ENCODE results near the gene DOCK1.

The DOCK1 gene

DNA sequence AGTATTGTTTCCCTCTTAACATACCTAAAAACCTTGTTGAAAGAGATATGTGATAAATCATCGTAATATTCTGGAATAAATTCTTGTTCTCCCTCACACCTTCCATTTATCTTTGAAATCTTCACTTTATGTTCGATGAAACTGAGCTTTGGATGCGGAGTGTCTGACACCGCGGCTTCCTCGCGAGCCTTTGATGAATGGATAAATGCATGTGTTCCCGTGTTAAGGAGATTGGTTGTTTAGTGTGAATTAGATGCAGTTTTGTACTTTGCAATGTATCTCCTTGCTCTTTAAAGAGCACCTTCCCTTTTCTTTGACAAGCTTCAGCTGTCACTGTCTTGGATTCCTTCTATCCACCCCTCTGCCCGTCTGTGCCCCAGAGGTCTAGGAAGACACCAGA, 138.1 kb downstream of the DOCK1 start:
- DNase-seq, result no peak

DNA sequence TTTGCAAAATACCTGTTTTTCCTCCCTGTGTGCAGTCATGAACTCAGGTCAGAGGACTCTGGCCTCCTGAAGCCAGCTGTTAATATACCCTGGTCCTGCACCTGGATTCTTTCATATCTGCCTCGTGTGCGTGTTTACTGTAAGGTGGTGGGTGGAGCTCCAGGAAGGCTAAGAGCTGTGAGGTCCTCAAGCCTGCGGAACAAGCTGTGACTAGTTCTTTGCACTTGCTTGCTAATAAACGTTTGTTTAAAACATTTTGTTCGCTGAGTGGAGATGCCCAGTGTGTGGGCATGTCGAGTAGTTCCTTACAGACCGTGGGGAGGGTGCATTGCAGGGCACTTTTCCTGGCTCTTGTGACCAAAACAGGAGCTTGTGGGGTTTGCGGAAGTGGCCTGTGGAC, 139.0 kb downstream of the DOCK1 start:
- DNase-seq, result no peak

DNA sequence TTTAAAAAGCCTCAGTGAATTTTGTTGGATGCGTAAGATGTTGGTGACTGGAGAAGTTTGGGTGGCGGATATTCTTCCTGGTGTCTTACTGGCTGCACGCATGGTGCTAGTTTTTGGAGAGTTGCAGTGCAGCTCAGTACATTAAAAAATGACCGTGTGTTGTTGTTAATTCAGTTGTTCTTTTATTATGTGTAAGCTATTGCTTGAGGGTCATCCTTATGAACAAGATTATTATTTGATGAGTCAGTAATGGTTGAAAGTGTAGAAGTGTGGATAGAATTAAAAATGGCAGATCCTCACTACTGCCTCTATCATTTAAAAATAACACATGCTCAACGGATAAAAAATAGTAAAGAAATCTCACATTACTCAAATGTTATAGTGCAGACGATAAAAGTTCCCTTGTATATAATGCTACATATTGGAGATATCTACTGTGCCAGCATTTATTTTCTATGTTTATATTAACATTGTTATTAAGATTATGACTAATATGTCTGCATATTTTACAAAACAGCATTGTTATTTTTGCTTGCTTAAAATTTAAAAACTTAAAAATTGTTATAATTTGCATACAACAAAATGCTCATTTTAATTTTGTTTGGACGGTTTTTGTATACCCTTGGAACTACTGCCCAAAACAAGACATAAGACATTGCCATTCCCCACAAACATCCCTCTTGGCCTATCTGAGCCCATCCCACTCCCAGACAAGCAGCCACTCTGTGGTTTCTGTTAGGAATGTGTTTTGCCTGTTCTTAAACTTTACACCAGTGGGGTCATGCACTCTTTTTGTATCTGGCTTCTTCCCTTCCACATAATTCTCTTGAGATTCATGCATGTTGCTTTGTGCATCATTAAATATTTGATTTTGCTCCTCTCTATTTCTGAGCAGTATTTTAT, 142.0 kb downstream of the DOCK1 start:
- no peak for DNase-seq

DNA sequence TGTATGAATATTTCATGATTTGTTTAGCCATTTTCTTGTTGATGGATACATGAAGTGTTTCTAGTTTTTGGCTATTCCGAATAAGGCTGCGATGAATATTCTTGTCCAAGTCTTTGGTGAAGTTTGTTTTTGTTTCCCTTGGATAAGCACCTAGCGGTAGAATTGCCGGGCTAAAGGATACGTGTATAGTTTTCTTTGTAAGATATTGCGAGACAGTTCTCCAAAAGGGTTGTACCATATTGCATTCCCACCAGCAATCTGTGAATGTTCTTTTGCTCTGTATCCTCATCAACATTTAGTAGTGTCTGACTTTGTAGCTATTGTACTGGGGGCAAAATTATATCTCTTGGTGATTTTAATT, 142.6 kb downstream of the DOCK1 start:
- DNase-seq, result no peak

DNA sequence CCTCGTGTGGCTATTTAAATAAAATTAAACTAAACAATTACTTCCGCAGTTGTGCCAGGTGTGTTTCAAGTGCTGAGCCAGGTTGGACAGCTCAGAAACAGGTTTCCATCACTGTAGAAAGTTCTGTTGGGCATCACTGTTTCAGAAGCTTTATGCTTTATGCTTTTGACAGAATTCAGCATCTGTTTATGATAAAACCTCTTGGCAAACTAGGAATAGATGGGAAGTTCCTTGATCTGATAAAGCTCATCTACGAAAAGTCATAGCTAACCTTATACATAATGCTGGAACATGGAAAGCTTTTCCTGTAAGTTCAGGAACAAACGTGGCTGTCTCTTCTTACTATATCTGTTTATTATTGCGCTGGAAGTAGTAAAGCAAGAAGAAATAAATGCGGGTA, 143.4 kb downstream of the DOCK1 start:
- no peak for DNase-seq

DNA sequence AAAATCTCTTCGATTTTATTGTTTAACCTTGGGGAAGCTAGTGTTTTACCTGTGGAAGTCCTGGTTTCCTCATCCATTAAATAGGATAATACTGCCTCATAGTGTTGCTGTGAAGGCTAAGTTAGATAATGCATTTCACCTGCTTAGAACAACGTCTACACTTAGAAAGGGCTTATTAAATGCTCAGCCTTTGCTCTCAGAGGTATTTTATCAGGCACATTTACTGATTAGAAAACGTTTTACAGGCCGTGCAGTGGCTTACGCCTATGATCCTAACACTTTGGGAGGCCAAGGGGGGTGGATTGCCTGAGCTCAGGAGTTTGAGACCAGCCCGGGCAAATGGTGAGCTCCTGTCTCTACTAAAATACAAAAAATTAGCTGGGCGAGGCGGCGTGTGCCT, 146.8 kb downstream of the DOCK1 start:
- DNase-seq, result no peak

DNA sequence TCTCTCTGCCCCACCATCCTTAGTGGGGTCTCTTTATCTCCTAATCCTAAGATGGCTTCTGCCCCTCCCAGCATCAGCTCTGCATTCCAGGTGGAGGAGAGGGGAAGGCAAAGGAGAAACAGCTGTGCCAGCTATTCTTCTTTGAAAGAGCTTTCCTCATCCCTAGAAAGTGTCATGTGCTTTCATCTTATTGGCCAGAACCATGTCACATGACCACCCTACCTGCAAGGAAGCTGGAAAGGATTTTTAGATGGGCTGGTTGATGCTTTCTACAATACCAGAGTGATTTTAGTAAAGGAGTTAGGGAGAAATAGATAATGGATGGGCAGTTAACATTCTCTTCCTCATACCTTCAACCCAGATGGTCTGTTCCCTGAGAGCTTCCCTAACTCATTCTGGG, 150.0 kb downstream of the DOCK1 start:
- DNase-seq, result no peak

DNA sequence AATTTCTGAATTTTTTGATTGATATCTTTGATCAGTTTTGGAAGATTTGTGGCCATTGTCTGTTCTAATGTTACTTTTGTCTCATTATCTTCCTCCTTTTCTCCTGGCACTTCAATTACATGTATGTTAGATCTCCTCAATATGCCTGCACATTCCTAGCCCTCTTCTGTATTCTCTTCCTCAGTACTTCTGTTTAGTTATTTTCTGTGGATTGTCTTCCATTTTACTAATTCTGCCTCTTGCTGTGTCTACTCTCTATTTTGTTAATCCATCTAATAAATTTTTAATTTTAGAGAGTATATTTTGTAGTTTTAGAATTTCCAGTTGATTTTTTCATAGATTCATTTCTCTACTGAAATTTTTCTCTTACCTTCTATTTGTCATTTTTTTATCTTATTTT, 154.1 kb downstream of the DOCK1 start:
- no peak for DNase-seq

DNA sequence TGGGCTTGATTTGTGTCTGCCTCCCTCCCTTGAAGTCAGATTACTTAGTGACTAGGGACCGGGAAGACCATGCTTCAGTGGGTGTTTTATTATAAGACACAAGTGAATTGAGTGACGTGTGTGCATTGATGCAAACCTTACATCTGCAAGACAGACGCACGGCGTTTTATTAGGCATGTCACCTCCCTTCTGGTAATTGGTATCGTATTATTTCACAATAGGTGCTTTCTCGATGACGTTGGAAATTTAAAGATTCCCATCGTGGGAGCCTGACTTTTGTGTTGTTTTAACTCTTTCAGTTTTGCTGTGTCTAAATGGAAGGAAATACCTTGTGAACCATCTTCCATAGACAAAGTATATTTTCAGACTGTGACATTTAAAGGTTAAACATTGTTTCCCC, 158.5 kb downstream of the DOCK1 start:
- no peak for DNase-seq

DNA sequence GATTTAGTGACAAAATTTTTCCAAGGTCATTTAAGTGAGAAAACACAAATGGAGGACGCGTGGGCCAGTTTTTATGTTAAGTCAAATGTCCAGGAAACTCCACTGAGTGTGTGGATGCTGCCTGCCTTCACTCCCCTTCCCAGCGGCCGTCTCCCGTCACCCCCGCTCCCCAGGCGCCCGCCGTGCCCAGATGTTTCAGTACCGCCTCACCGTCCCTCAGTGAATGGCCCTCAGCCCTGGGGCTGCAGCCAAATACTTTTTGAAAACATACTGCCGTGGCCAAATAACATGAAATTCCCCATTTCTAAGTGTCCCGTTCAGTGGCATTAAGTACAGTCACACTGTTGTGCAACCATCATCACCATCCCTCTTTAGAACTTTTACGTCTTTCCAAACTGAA, 159.2 kb downstream of the DOCK1 start:
- no peak for DNase-seq

DNA sequence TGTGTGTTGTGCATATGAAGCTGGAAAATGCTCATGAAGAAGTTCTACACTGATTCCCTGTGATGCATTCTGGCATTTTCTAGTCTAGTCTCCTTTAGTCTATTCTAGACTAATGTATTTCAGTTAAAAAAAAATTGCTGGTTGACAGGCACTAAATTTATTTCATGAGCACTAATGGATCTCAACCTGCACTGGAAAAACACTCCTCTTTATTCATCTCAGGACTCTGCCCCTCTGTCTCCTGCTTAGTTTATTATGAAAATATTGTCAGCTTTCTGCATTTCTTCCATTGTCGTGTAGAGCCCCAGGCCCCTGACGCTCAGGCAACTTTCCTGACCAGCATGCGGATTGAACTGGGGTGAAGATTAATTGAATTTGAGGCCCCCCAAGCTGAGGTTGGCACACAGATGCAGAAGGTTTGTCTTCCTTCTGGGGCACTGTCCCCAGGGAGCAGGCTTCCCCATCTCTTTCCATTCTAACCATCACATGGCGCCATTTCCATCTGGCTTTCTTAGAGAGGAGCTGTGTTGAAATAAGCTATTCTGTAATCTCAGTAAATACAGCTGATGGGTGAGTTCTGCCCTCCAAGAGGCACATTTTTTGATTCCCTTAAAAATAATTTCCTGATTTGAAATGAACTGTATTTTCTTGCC, 162.4 kb downstream of the DOCK1 start:
- no peak for DNase-seq

DNA sequence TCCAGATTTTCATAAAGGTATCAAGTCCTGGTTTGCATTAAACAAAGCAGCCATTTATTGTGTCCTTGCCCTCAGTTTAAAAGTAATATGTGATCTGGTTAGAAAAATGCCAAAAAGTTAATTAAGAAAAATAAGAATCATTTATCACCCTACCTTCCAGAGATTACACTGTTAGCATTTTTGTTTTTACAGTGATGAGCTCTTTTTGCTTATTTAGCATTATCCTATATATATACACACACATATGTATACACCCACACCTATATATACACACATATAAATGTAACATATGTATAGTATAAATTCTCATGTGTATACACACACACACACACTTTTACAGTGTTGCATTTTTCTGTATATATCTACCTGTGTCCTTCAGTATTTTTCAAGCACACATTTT, 163.3 kb downstream of the DOCK1 start:
- DNase-seq, result no peak

DNA sequence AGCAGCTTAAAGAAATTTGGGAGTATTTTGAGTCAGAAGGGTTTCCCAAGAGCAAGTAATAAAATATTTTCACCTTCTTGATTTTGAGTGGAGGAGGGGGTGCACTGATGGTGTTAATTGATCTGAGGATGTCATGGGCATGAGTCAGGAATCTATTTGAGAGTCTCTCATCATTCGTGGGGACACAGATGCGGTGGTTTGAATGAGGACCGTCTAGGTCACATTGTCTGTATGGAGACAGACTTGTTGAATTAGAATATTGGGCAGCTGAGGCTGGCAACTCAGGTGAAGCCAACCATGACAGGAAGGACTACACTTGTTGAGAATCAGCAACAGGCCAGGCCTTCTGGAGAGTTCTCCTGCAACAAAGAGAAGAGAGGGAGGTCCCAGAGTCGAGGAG, 164.2 kb downstream of the DOCK1 start:
- no peak for DNase-seq

DNA sequence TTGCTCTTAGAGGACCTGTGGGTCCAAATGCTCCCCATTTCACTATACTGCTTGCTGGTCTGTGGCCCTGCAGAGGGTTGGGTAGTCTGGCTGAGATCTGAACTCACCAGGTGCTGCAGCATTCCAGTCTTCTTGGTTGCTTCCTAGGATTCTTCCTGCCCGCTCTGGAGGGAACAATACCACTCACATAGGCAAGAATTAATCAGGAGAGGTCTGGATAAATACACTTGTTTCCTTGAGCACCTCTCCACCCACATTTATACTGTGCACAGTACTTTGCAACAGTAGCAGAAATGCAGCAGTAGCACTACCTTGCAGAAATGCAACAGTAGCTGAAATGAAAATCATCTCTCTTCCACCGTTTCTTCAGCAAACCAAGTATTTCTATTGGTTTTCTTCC, 165.9 kb downstream of the DOCK1 start:
- no peak for DNase-seq

DNA sequence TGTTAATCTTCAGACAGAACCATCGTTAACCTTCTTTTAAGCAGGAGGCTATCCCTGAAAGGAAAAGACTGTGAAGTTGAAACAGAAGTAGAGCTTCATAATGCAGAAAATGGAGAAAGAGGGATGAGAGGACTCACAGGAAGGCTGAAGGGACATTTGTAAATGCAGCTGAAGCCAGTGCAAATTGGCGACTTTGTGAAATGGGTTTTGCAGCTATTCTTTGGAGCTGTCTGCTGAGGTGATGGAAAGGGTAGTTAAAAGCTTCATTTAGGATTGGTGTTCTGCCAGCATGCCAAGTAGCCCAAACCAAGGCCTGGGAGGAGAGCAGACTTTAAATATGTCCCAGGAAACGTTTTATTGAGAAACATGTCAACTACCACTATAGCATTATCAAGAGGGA, 168.4 kb downstream of the DOCK1 start:
- DNase-seq, result no peak

DNA sequence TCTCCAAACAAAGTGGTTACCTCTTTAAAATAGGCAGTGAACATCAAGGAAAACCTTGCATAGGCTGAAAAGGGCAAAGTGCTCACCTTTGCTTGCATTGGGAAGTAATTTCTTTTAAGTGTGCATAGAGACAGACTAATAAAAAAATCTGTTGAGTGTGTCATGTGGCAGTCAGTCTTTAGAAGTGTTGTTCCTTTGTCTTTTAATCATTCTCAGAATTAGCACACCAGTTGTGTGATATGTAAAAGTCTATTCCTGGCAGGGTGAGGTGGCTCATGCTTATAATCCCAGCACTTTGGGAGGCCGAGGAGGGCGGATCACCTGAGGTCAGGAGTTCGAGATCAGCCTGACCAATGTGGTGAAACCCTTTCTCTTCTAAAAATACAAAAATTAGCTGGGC, 174.2 kb downstream of the DOCK1 start:
- no peak for DNase-seq

DNA sequence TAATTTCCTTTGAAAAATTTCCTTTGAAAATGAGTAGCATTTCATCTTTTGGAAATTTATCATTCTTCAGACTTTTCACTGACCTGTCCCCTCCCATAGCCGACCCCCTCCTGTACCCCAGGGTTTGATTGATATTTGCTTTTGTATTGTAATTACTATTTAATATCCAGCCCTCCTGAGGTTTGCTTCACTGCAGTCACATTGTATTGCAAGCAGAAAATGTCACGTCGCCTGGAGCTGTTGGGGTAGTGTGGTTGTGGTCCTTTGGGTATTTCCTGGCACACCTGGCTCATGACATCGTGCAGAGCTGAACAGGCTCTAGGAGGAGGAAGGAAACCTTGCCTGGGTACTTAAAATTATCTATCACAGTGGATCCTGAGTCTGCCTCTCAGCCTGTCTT, 175.1 kb downstream of the DOCK1 start:
- no peak for DNase-seq

DNA sequence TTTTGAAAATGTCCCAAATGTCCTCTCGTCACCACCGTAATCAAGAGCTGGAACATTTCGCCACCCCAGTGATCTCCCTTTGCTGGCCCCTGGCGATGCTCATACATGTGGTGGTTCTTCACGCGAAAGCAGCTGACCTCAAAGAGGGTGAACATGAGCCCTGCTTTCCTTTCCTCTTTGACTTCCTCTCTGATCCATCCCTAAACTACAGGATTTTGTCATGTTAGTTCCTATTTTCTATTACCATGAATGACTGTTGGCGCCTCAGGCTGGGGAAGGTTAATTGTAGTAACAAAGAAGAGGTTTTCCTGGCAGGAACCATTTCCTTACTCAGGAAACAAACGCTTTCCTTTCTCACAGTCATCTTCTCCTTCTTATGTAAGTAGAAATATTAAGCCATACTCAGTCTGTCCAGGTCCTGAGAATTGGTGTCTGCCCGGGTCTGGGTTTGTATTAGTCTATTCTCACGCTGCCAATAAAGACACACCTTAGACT, 176.7 kb downstream of the DOCK1 start:
- no peak for DNase-seq

DNA sequence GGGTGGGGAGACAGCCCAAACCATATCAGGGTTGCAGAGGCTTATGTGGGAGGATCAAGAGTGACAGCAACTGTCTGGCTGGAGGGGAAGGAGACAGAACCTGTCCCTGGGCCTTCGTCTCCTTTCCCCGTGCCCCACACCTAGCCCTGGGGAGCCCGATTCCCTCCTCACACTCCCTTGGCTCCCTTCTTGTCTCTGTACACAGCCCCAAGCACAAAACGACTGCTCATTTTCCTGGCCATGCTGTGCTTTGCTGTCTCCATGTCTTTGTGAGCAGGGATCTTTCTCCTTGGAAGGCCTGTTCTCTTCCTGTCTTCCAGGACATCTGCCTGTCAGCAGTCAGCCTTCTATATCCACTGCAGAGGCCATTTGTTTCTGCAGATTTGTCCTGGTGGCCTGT, 177.4 kb downstream of the DOCK1 start:
- no peak for DNase-seq

DNA sequence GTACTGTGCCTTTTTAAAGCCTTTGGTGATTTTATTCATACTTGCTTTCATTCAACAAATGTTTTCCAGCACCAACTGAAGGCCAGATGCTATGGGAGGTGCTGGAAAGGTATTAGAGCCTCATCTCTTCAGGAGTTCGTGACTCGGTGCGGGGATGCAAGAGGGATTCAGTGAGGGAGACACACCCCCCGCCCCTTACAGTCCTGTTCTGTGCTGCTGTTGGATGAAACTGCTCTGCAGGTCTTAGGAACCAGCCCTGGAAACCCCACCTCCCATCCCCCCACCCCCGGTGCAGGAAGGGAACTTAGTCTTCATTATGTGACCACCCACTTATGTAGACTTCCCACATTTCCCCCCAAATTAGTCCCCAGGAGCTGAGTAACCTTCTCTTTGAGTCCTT, 180.7 kb downstream of the DOCK1 start:
- no peak for DNase-seq

DNA sequence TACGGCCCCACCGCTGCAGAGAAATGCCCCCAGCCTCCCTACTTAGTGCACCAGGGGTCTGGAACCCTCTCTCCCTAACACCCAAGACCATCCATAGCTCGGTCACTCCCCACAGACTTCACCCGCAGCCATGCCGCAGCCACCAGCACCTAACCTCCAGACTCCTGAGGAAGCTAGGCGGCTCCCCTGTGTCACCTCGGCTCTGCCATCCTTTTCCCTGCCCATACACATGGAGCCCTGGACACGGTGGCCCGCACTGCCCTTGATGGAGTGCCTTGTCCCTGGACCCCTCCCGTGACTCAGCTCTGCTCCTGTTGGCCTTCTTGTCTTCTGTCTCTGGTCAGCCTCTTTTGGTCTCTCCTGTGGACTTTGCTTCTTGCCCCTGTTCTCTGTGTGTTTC, 183.7 kb downstream of the DOCK1 start:
- DNase-seq, result no peak

DNA sequence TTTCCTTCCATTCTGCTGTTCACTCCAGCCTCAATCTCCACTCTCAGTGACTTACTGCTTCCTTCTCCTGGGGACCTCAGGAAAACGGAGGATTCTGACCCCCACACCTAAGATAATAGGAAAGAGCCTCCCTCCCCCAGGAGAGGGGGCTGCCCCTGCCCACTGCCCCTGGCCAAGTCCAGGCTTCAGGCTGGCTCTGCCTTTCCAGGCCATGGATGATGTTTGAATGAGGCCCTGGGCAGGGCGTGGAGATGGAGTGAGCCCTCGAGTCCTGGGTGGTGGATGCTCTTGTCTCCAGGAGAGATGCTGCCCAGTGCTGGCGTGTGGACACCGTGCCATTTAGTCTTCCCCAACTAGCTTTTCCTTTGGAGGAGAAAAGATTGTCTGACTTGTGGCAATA, 184.2 kb downstream of the DOCK1 start:
- no peak for DNase-seq

DNA sequence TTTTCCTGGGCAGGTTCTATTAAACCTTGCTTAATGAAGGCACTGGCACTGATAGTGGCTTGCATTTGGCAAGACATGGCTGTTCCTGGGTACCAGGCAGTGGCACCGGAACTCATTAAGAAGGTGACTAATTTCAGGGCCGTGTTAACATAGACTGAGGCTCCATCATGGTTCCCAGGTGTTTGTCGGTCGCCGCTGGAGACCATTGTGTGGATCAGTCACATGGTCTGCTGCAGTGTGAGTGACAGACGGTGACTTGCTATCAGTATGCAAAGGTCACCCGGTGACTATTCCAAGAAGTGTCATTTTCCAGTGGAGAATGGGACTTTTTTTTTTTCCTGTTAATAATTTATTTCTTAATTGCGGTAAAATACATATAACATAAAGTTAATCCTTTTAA, 184.9 kb downstream of the DOCK1 start:
- no peak for DNase-seq

DNA sequence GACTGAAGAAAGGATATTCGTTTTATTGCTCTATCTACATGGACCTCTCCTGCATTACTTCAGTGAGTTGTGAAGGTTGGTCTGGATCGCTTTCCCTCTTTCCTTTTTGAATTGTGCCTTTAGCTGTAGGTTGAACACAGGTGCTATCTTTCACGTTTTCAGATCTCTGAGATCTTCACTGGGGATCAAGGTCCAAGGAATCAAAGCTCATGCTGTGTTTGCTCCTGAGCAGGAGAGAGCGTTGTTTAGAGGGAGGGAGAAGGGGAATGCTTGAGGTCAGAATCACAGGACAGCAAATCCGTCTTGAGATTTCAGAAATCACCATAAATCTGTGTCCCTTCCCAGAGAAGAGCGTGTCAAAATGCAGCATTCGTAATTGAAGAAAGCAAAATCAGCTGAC, 186.1 kb downstream of the DOCK1 start:
- no peak for DNase-seq

DNA sequence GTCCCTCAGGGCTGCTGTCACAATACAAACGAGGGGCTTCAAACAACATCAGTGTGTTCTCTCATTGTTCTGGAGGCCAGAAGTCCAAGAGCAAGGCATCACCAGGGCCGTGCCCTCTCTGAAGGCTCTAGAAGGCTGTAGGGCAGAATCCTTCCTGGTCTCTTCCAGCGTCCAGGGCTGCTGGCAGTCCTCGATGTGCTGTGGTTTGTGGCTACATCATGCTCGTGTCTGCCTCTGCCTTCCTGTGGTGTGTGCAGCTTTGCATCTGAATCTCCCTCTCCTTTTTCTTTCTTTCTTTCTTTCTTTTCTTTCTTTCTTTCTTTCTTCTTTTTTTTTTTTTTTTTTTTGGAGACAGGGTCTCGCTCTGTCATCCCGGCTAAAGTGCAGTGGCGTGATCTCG, 187.7 kb downstream of the DOCK1 start:
- no peak for DNase-seq

All from stimulated activated CD8-positive, alpha-beta memory T cell treated with anti-CD3 and anti-CD28 coated beads, Interleukin-4, amount 100 ng/mL, for 48 hours (primary cell).